ENCODE data around the gene SLC16A8. TPM values are rescaled to one million over a fixed set of nuclear protein-coding genes. Genes with fewer than 3 reads are reported as not detected.

The SLC16A8 gene
- total and polyA plus RNA-seq, 10 of the 15 experiments (the other 5 are each of a cell fraction or from before 2014, with no cell fraction given), result not detected

- Histone ChIP-seq H3K36me3 (ENCODE audit: control insufficient read depth in 2 of 2, insufficient read depth in 2 of 2, low read length in 1 of 2) (no peaks in the 10 kb centered on the region), H2AFZ (ENCODE audit: control insufficient read depth, low read depth, low read length) (peak within 1 kb of the TSS; percentile 100), H3K9ac (ENCODE audit: control insufficient read depth, insufficient read depth, low read length) (peak within 1 kb of the TSS; percentile 87), H3K4me1 (ENCODE audit: control insufficient read depth, insufficient read depth, low read length) (0 out of 2 replicates have a peak, but pooled peaks cover 3% of the 10 kb centered on the region), H3K27ac (ENCODE audit: control insufficient read depth, insufficient read depth) (peak within 1 kb of the TSS; percentile 94), H3K4me3 (peak within 1 kb of the TSS; percentile 76), H3K9me3 (replicated peaks; ENCODE audit: control insufficient read depth, insufficient read depth, low read length) (no peaks in the 10 kb centered on the region), H3K4me2 (ENCODE audit: control insufficient read depth, insufficient read depth) (peak within 1 kb of the TSS; percentile 89), H4K20me1 (ENCODE audit: control insufficient read depth, insufficient read depth) (no peaks in the 10 kb centered on the region), H3K27me3 (replicated peaks in 1 of 2; ENCODE audit: control insufficient read depth in 2 of 2, insufficient read depth in 2 of 2, low read length in 1 of 2) (no peaks in the 10 kb centered on the region), H3K79me2 (ENCODE audit: control insufficient read depth, insufficient read depth, low read length) (no peaks in the 10 kb centered on the region)
- ChIA-PET RAD21 (ENCODE audit: unreplicated experiment) (no interaction called here), POLR2A (interaction anchor here (0.5 kb wide), 1 partner anchor 248 kb away, joined by 5 read pairs; no protein-coding TSS in a partner anchor), SMC1A (ENCODE audit: uncharacterized antibody, unreplicated experiment) (interaction anchor here (0.7 kb wide), 1 partner anchor 764 kb away, joined by 3 read pairs; no protein-coding TSS in a partner anchor), CTCF (interaction anchor here (1.2 to 2.5 kb wide), 3 partner anchors 157 to 532 kb away, joined by 3 to 11 read pairs (median 3); no protein-coding TSS in a partner anchor)
- intact Hi-C loops (cut with micrococcal nuclease; ENCODE audit: unreplicated experiment) (loop anchor here (1.0 to 10.0 kb wide), 4 partner anchors 145 to 513 kb away; partner anchors contain the start of genes DMC1 and MAFF), in situ Hi-C loops (cut with MboI) (loop anchor here (5.0 kb wide), 1 partner anchor 295 kb away; no protein-coding TSS in a partner anchor)
- DNase-seq (ENCODE audit: low read depth, low spot score) (peak; percentile 32), ATAC-seq (peak; percentile 87), FAIRE-seq (peak; percentile 7)
- BruUV-seq (replicated peaks), result no TSS peak
- WGBS (ENCODE audit: insufficient coverage, insufficient replicate concordance, low lambda C conversion rate, missing lambda C conversion rate), result 2% methylated on average over 40 of the region's 47 CpGs
- TF ChIP-seq GABPA (IDR thresholded peaks at IDR 0.05; ENCODE audit: low read depth) (peak; percentile 91), MEF2A (IDR thresholded peaks at IDR 0.05; ENCODE audit: insufficient read depth, low read depth, low read length) (no peak), CREB1 (IDR thresholded peaks at IDR 0.05; ENCODE audit: low read depth) (peak; percentile 88), BMI1 (IDR thresholded peaks at IDR 0.05; ENCODE audit: borderline replicate concordance) (peak; percentile 99), E4F1 (IDR thresholded peaks at IDR 0.05; ENCODE audit: borderline replicate concordance, partially characterized antibody) (peak; percentile 76), NFYA (IDR thresholded peaks at IDR 0.05; ENCODE audit: borderline replicate concordance, low read depth, low read length) (no peak), ATF7 (IDR thresholded peaks at IDR 0.05; ENCODE audit: low read depth) (peak; percentile 35; the same call in 1 of the 2 replicates), GATAD2B (conservative IDR thresholded peaks at IDR 0.05; ENCODE audit: low read depth) (peak; percentile 72), CUX1 (IDR thresholded peaks at IDR 0.05; ENCODE audit: insufficient replicate concordance, low read depth, low read length) (no peak), ZZZ3 (IDR thresholded peaks at IDR 0.05; ENCODE audit: control insufficient read depth, insufficient read length, low read depth) (no peak), KAT2A (conservative IDR thresholded peaks at IDR 0.05; ENCODE audit: control insufficient read depth, low read depth, low read length) (no peak), BCL3 (IDR thresholded peaks at IDR 0.05; ENCODE audit: borderline replicate concordance, insufficient read depth, low read depth, low read length, poor library complexity, severe bottlenecking) (no peak)
These were observed 26.8 kb downstream of the SLC16A8 start, which contains the start of gene PICK1 for GRCh38 chr22:38056969-38057891. Gene PICK1, plus strand, starts transcription at chr22:38057404. Its CDS starts 406 bp downstream, at chr22:38057810.

All from GM12878 (cell line).